ENCODE measurements around the gene NRARP.

NRARP gene

DNA sequence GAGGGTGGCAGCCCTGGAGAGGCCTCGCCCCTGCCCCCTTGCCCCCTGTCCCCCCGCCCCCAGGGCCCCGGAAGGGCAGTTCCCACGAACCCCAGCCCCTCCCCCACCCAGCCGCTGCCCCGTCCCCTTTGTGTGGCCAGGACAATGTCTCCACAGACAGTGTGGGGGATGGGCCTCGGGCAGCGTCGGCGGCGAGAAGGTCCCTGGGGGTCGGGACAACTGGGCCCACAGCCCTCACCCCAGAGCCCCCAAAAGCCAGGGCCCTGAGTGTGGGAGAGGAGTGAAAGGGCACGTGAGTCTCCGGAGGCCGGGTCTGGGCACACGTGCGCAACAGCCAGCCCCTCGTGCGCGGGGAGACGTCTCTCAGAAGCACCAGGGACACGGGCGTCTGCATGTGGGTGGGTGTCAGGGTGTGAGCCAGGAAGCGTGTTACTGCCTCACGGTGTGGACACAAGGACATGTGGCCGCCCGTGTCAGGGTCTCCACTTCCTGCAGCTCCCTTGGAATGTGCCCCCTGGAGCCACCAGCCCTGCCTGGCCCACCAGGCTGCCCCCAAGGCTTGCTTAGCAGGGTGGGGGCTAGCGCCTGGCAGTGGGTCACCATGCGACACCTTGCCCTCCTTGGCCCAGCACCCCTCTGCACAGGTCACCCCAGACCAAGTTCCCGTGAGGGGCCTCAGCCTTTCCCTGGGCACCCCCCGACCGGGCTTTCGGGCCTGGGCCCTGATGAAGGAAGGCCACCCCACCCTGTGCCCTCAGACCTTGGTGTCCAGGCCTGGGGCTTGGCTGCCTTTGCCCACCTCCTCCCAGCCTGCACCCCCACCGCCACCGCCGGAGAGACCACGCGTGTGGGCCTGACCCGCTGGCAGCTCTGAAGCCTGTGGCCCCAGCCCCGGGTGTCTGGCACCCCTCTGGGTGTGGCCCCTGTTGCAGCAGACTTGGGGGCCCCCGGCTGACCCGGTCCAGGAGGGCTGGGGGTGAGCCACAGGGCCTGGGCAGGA, 12.8 kb upstream of the NRARP start:
- DNase-seq (ENCODE audit: extremely low spot score) = no peak
- ChIA-PET POLR2A (no interaction called here), CTCF (no interaction called here)
- TF ChIP-seq FOXK2 (IDR thresholded peaks at IDR 0.05) (no peak), BHLHE40 (IDR thresholded peaks at IDR 0.05; ENCODE audit: borderline replicate concordance) (no peak), FOXM1 (IDR thresholded peaks at IDR 0.05; ENCODE audit: borderline replicate concordance) (no peak), FOXA1 (IDR thresholded peaks at IDR 0.05) (no peak), ELF4 (IDR thresholded peaks at IDR 0.05) (no peak), TARDBP (IDR thresholded peaks at IDR 0.05) (no peak), CTBP1 (IDR thresholded peaks at IDR 0.05; ENCODE audit: borderline replicate concordance) (no peak), LEF1 (IDR thresholded peaks at IDR 0.05; ENCODE audit: borderline replicate concordance) (no peak), ARNT (IDR thresholded peaks at IDR 0.05) (no peak), NFRKB (IDR thresholded peaks at IDR 0.05) (no peak), ZNF384 (IDR thresholded peaks at IDR 0.05) (no peak), HDGF (IDR thresholded peaks at IDR 0.05; ENCODE audit: borderline replicate concordance) (no peak), SUZ12 (IDR thresholded peaks at IDR 0.05) (no peak), L3MBTL2 (conservative IDR thresholded peaks at IDR 0.05) (no peak), SP1 (IDR thresholded peaks at IDR 0.05) (no peak)
- TF ChIP-seq, protein P1, sequence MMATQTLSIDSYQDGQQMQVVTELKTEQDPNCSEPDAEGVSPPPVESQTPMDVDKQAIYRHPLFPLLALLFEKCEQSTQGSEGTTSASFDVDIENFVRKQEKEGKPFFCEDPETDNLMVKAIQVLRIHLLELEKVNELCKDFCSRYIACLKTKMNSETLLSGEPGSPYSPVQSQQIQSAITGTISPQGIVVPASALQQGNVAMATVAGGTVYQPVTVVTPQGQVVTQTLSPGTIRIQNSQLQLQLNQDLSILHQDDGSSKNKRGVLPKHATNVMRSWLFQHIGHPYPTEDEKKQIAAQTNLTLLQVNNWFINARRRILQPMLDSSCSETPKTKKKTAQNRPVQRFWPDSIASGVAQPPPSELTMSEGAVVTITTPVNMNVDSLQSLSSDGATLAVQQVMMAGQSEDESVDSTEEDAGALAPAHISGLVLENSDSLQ (IDR thresholded peaks at IDR 0.05) = no peak

- POLR2A ChIA-PET = no interaction called here
- CTCF ChIA-PET = no interaction called here
- no peak for TF ChIP-seq BHLHE40 (IDR thresholded peaks at IDR 0.05; ENCODE audit: borderline replicate concordance)
- TF ChIP-seq LEF1 (IDR thresholded peaks at IDR 0.05; ENCODE audit: borderline replicate concordance) = no peak
- TF ChIP-seq SUZ12 (IDR thresholded peaks at IDR 0.05) = no peak
- TF ChIP-seq TARDBP (IDR thresholded peaks at IDR 0.05) = no peak
- TF ChIP-seq ARNT (IDR thresholded peaks at IDR 0.05) = no peak
- no peak for TF ChIP-seq ELF4 (IDR thresholded peaks at IDR 0.05)
- no peak for TF ChIP-seq FOXK2 (IDR thresholded peaks at IDR 0.05)
- TF ChIP-seq L3MBTL2 (conservative IDR thresholded peaks at IDR 0.05) = no peak
- no peak for TF ChIP-seq FOXM1 (IDR thresholded peaks at IDR 0.05; ENCODE audit: borderline replicate concordance)
- no peak for TF ChIP-seq HDGF (IDR thresholded peaks at IDR 0.05; ENCODE audit: borderline replicate concordance)
- TF ChIP-seq CTBP1 (IDR thresholded peaks at IDR 0.05; ENCODE audit: borderline replicate concordance) = no peak
- no peak for TF ChIP-seq SP1 (IDR thresholded peaks at IDR 0.05)
- TF ChIP-seq NFRKB (IDR thresholded peaks at IDR 0.05) = no peak
- no peak for DNase-seq (ENCODE audit: extremely low spot score)
Observed at GRCh38 chr9:137313956-137314560, 12.0 kb upstream of the NRARP start.

- ChIA-PET CTCF (interaction anchor here (0.6 kb wide), 1 partner anchor 14 kb away, joined by 5 read pairs; no protein-coding TSS in a partner anchor), POLR2A (interaction anchor here (1.9 kb wide), 1 partner anchor 12 kb away, joined by 12 read pairs; the partner anchor contains the start of gene NRARP)
- TF ChIP-seq BHLHE40 (IDR thresholded peaks at IDR 0.05; ENCODE audit: borderline replicate concordance) (no peak), CTBP1 (IDR thresholded peaks at IDR 0.05; ENCODE audit: borderline replicate concordance) (no peak), LEF1 (IDR thresholded peaks at IDR 0.05; ENCODE audit: borderline replicate concordance) (no peak), ZNF384 (IDR thresholded peaks at IDR 0.05) (no peak), FOXA1 (IDR thresholded peaks at IDR 0.05) (no peak), ELF4 (IDR thresholded peaks at IDR 0.05) (no peak), HDGF (IDR thresholded peaks at IDR 0.05; ENCODE audit: borderline replicate concordance) (no peak), SUZ12 (IDR thresholded peaks at IDR 0.05) (no peak), SP1 (IDR thresholded peaks at IDR 0.05) (no peak), NFRKB (IDR thresholded peaks at IDR 0.05) (no peak), L3MBTL2 (conservative IDR thresholded peaks at IDR 0.05) (no peak), FOXK2 (IDR thresholded peaks at IDR 0.05) (no peak), TARDBP (IDR thresholded peaks at IDR 0.05) (no peak), ARNT (IDR thresholded peaks at IDR 0.05) (no peak), FOXM1 (IDR thresholded peaks at IDR 0.05; ENCODE audit: borderline replicate concordance) (no peak)
- TF ChIP-seq, protein P1 (IDR thresholded peaks at IDR 0.05) = no peak
- DNase-seq (ENCODE audit: extremely low spot score) = no peak
Observed at GRCh38 chr9:137313326-137313936, 11.4 kb upstream of the NRARP start.

GRCh38 chr9:137312852-137313325, 10.8 kb upstream of the NRARP start:
- CTCF ChIA-PET = interaction anchor here (0.6 kb wide), 1 partner anchor 14 kb away, joined by 5 read pairs; no protein-coding TSS in a partner anchor
- no peak for TF ChIP-seq ELF4 (IDR thresholded peaks at IDR 0.05)
- no peak for TF ChIP-seq SP1 (IDR thresholded peaks at IDR 0.05)
- DNase-seq (ENCODE audit: extremely low spot score) = no peak
- POLR2A ChIA-PET = interaction anchor here (0.8 to 1.9 kb wide), 2 partner anchors 11 to 14 kb away, joined by 3 to 12 read pairs; partner anchors contain the start of gene NRARP

GRCh38 chr9:137311986-137312851, 10.1 kb upstream of the NRARP start:
- no peak for DNase-seq (ENCODE audit: extremely low spot score)
- POLR2A ChIA-PET = interaction anchor here (0.8 to 1.9 kb wide), 2 partner anchors 10 to 13 kb away, joined by 3 to 12 read pairs; partner anchors contain the start of gene NRARP
- CTCF ChIA-PET = no interaction called here
- TF ChIP-seq CTBP1 (IDR thresholded peaks at IDR 0.05; ENCODE audit: borderline replicate concordance) (no peak), SP1 (IDR thresholded peaks at IDR 0.05) (no peak), HDGF (IDR thresholded peaks at IDR 0.05; ENCODE audit: borderline replicate concordance) (no peak), ELF4 (IDR thresholded peaks at IDR 0.05) (no peak), FOXK2 (IDR thresholded peaks at IDR 0.05) (no peak), ZNF384 (IDR thresholded peaks at IDR 0.05) (no peak), BHLHE40 (IDR thresholded peaks at IDR 0.05; ENCODE audit: borderline replicate concordance) (no peak), TARDBP (IDR thresholded peaks at IDR 0.05) (no peak), SUZ12 (IDR thresholded peaks at IDR 0.05) (no peak), L3MBTL2 (conservative IDR thresholded peaks at IDR 0.05) (no peak), ARNT (IDR thresholded peaks at IDR 0.05) (no peak), NFRKB (IDR thresholded peaks at IDR 0.05) (no peak), LEF1 (IDR thresholded peaks at IDR 0.05; ENCODE audit: borderline replicate concordance) (no peak), FOXM1 (IDR thresholded peaks at IDR 0.05; ENCODE audit: borderline replicate concordance) (no peak), FOXA1 (IDR thresholded peaks at IDR 0.05) (no peak)
- TF ChIP-seq, protein P1 (IDR thresholded peaks at IDR 0.05) = no peak
